Fibroblast of peridontal ligament (primary cell): ENCODE data around the gene UBTD1.
"Not testable (repeated sequence)": the region's sequence is repeated elsewhere in the genome, so short reads cannot be mapped to it uniquely, and the experiment has no call there.

Experiments used
- DNase-seq: peaks from one replicate; pipeline ENCODE4 v3.0.0-alpha.2; 2010; ENCODE audit errors: extremely low read depth

Gene UBTD1

DNA sequence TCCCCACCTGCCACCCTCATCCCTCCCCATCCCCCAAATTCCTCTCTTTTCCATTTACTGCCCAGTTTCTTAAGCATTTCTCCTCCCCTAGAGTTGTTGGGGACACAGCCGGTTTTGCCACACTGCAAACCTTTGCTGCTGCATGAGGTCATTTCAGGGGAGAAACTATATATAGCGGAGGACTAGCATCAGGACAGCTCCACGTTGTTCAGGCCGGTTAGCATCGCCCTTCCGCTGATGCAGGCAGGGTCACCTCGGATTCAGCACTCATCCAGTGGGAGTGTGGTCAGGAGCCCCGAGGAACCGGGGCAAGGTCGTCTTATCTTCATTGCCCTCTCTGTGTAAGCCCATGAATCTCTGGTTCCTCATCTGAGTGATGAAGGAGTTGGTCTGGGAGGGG lies 15.6 kb downstream of the UBTD1 start:
- DNase-seq, result no peak

DNA sequence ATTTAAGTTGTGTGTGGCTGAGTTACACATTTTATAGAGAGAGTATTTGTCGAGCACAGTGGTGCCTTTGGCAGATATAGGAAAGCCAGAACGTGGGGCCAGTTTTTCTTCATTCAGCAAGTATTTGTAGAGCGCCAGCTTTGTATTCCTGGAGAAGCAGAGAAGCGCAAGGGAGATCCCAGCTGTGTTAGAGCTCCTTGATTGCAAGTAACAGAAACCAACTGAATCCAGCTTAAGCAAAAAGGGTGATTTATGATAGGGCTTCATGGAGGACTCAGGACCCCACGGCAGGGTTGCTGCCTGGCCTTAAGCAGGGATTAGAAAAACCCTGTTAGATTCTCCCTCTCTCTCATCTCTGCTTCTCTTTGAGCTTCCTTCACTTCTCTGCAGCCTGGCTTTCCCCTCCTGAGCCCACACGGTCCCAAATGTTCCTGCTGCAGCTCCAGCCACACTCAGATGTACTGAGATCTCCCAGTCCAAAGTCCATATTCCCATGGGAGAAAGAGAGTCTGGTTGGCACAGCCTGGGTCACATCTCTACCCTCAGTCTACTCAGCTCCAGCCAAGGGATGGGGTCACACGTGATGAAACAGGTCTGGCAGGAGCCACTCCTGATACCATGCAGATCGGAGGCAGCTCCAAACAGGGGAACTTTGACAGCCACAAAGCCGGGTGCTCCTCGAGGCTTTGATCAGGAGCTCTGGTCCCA lies 16.7 kb downstream of the UBTD1 start:
- DNase-seq, result no peak

DNA sequence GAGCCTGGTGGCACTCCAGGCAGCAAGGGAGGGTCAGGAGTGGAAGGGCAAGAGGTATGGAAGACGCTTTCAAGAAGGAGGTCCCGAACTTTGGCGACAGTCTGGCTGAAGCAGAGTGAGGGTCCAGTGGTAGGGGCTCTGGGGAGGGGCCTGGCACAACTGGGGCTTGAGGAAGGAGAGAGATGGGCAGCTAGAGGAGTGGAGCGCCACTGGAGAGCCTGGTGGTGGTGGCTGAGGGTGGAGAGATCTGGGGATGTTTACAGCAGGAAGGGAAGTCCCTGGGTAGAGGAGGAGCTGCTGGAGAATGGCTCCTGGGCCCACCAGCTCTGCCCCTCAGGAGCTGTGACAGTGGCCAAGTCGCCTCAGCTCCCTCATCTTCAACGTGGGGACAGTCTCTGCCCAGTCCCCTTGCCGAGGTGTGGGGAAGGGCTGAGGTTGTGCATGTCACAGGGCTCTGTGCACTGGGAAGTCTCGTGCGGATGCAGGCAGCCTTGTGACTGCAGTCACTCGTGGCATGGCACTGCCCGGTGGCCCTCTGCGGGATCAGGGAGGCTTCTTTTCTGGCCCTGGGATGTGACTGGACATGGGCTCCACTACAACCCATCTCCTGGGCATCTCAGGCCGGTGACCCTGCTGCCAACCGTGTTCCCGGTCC lies 18.5 kb downstream of the UBTD1 start:
- no peak for DNase-seq

DNA sequence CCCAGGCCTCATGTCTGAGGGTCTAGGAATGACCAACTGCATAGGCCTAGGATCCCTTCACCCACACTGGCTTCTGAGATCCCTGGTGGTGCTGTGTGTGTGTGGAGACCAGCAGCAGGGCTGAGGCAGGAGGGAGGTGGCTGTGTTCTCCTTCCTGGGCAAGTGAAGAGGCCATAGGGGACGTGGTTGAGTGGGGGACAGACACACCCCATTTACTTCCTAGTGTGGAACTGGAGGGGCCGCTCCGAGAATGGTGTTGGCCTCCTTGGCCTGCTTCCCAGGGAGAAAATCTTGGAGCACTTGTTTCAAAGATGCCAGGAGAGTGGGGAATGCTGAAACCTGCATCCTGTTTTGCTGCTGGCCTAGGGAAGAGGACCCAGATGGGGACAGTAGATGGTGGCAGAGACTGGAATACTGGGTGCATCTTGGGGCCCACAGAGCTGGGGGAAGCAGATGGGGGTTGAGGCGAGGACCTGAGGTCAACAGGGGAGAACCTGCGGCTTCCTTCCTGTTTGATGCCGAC lies 19.1 kb downstream of the UBTD1 start:
- DNase-seq, result no peak

DNA sequence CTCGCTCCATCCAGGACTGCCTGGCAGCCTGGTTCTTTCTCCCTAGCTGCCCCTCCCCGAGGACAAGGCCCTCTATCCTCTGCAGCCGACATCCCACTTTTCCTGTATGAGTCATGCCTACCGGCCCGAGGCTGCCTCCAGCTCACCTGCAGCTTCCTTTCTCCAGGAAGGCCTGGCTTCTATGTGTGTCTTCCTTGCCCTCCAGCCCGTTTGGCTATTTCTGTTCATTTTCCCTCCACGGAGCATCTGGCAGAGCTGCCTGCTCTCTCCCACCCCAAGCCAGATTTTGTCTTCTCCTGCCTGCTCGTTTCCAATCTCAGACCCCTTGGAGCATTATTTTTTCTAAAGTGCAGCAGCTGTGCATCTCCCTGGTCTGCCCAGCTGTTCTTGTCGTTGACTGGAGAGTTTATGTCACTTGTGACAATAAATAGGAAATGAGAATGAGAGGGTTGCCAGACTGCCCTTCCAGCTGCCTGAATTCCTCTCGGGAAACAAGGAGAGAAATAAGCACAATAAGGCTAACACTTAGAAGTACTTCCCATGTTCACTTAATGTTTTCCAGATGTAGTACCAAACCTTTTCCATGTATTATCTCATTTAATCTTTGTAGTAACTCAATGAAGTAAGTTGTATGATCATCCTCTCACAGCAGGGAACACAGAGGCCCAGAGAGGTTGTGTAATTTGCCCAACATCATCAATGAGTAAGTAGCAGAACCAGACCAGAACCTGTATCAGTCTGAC lies 19.7 kb downstream of the UBTD1 start:
- DNase-seq, result peak; percentile 34

DNA sequence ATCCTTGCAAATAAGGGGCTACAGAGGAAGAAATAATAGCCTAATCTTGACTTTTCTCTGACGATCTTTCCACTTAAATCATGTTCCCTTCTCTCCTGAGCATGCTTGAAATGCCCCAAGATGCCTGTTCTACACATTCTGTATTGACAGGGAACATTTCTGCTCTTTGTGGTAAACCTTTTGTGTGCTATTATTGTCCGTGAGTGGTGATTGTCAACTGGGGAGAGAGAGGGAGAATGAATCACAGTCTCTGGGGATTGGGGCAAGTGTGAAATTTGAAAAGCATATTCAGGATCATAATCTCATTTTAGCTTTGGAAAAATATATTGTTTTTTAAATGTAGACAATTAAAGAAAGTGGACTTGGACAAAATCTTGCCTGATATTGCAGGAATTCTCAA lies 20.6 kb downstream of the UBTD1 start:
- no peak for DNase-seq

DNA sequence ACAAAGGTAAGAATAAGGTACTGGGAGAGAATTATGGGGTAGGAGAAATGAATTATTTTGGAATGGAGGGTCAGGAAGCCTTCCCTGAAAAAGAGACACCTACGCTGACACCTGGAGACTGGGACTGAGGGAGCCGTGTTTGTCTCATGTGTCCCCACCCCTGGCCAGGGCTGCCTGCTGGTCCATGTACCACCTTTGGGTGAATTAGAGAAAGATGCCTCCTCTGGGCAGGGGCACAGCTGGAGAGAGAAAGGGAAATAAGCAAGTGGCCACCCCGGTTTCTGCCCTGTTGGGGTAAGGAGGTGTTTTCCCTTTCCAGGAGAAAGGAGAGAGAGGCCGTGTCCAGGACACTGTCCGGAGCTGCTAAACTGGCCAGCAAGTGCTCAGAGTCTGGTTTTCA lies 21.8 kb downstream of the UBTD1 start:
- DNase-seq, result no peak

DNA sequence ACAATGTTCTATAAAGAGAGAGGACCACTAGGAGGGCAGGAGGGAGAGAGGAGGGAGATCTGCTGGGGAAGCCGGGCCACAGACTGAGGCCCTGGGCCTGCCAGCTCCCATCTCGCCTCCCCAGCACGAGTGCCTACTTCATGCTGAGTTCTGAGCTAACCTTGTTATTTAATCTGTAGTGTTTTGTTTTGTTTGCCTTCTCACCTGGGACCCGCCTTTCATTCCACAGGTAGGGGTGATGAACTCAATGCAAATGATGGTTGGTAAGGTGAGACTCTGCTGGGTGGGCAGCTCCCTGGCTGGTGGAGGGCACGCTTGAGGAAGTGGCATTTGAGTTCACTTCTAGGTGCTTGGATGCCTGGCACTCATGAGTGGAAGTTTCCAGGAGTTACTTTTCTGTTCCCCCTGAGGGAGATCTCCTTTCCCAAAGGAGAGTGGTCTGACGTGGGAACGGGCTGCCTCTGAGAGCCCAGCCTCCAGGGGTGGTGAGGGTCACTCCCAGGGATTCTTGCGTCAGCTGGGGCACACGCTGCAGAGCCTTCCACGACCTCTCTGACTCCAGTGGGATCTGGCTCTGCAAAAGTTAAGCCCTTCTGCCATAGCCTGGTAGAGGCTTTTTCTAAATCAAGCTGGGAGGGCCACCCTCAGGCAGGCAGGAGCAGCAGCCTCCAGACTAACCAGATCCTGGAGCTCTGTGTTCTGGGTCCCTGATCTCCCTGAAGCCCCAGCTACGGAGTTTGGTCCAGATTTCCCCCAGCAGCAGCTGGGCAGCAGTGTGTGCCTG lies 22.4 kb downstream of the UBTD1 start:
- DNase-seq, result no peak

DNA sequence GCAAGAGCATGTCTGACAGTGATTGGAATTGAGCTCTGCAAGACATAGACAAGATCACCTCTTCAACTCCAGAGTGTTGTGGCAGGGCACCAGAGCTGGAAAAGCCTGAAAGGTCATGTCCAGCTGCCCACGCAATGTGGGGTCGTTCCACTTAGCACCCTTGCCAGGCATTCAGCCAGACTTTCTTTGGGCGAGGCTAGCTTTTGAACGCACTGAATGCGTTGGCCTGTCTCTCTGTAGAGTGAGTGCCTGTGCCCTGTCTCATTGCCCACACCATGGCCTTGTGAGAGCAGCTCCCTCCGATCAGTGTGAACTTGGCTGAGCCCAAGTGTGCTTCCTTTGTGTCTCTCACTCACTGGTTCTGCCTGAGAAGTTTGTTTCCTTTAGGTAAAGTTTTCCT lies 23.3 kb downstream of the UBTD1 start:
- no peak for DNase-seq

DNA sequence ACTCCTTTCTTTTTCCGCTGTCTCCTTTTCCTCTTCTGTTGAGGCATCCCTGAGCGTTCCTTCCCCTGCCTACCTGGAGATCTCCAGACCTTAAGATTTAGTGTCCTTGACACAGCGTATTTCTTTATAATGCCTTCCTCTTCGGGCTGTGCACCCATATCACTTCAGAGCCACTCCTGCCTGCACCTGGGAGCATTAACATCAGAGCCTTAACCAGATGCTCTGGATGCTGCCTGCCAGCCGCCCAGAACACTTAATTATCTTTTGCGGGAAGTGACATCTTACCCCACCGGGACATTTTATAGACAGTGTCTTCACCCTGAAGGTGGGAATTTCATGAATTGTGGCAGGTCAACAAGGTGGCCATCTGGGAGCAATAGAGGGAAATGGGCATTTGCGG lies 24.2 kb downstream of the UBTD1 start:
- DNase-seq, result no peak

DNA sequence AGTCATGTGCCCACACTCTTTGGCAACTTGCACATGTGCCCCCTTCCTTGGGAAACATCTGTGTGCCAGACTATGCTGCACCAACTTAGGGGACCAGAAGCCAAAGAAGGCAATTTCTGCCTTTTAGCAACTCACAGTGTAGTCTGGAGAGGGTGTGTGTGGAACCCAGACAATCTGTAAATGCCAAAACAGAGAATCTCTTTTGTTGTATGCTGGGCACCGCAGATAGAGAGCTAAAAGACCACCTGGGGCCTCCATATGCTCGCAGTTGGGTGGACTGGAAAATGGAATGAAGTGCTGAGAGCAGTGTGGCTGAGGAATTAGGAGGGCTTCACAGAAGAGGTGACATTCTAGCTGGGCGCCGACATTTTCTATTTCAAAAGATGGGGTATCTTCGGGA lies 26.4 kb downstream of the UBTD1 start:
- no peak for DNase-seq

DNA sequence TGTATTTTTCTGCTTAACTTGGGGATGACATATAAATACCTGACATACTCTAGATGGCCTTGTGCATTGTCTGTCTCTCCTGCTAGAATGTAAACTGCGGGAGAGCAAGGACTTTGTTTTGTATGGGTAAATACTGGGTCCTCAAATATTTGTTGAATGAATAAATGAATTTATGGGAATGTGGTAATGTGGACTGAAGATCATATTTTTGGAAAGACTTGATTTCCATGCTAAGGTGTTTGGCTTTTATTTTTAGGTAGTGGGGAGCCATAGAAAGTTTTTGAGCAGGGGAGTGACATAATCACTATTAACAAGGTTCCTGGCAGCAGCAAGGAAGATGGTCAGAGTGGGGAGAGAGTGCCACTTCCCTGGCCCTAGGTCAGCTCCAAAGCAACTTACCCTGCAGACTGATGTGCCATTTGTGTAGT lies 27.0 kb downstream of the UBTD1 start:
- DNase-seq, result no peak

DNA sequence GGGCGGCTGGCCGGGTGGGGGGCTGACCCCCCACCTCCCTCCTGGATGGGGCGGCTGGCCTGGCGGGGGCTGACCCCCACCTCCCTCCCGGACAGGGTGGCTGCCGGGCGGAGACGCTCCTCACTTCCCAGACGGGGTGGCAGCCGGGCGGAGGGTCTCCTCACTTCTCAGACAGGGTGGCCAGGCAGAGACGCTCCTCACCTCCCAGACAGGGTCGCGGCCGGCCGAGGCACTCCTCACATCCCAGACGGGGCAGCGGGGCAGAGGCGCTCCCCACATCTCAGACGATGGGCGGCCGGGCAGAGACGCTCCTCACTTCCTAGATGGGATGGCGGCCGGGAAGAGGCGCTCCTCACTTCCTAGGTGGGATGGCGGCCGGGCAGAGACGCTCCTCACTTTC lies 30.2 kb downstream of the UBTD1 start:
- DNase-seq, result not testable (repeated sequence)

DNA sequence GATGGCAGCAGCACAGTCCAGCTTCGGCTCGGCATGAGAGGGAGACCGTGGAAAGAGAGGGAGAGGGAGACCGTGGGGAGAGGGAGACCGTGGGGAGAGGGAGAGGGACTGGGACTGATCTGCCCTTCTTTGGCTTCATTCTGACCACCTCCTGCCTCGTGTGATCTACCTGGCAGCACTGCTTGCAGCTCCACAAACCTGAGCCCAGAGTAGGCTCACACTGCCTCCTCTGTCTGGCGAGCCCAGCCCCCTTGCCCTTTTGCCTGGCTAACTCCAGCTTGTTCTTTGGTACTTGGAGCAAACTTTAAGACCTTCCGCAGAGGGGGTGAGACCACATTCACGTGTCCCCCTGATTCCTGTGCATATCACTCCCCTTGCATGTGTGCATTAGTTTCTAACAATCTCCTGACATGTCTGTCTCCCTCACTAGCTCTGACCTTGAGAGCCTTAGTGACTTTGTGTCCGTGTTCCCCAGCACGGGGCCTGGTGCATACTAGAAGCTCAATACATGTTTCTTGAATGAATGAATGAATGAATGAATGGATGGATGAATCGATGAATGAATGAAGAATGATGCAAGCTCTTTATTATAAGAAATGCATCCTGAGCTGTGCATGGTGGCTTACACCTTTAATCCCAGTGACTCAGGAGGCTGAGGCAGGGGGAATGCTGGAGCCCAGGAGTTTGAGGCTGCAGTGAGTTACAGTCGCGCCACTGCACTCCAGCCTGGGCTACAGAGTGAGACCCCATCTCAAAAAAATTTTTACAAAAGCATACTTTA lies 31.2 kb downstream of the UBTD1 start:
- DNase-seq, result no peak

DNA sequence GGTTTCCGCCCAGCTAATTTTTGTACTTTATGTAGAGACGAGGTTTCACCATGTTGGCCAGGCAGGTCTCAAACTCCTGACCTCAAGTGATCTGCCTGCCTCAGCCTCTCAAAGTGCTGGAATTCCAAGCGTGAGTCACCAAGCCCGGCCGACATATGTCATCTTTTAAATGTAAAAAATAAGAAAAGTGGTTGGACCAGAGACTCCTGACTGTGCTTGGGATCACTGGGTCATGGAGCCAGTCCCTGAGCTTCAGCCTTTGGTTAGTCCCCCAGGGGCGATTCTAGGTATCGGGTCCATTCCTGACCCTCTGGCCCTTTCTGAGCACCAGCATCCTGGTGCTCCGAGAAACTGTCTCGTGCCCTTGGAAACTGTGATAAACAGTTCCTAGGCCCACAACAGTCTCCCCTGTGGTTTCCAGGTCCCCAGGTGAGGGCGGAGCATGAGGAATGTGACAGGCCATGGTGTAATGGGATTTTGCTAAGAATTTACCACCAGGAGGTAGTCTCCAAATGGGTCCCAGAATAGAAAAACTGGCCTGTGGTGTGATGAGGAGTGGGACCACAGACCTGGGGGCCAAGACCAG lies 32.8 kb downstream of the UBTD1 start:
- DNase-seq, result no peak

DNA sequence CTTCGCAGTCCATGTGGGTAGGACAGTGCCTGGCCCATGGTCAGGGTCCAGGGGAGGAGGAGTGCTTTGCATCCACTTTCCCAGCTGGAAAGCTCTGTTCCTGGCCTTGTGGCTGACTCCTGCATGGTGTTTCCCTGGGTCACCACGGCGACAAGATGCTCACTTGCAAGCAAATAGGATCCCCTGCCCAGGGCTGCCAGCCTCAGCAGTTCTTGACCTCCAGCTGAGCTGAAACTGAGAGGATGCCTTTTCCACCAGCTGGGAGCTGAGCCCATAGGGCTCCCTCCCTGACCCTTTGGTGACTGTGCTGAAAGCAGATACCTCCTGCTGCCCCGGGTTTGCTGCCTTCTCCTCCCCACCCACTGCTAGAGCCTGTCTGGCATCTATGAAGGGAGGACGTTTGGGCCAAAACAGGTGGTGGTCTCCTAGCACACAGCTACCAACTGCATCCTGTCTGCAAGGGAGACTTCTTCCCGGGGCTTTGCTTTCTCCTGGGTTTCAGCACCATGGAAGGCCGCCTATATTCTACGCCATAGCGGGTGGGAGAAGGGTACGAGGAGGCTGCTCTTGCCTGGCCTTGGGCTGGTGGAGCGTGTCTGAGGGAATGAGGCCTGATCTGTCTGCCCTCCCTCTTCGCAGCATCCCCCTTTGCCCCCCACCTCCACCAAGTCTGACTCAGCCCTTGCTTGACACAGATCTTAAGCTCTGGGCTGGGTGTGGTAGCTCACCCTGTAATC lies 34.4 kb downstream of the UBTD1 start:
- DNase-seq, result peak; percentile 77

DNA sequence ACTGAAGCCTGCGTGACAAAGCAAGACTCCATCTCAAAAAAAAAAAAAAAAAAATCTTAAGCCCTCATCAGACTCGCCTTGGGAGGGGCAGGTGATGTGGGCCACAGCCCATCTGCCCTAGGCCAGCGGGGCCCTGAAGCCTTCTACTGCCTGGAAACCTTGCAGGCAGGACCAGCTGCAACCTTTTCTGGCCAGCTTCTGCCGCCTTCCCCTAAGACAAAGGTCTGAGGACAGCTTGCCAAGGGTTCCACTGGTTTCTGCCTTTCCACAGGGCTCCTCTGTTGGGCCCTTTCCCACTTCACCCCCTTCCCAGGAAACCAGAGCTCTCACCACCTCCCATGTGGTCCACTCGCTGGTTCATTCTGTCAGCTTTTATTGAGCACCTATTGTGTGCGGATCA lies 35.2 kb downstream of the UBTD1 start:
- no peak for DNase-seq

DNA sequence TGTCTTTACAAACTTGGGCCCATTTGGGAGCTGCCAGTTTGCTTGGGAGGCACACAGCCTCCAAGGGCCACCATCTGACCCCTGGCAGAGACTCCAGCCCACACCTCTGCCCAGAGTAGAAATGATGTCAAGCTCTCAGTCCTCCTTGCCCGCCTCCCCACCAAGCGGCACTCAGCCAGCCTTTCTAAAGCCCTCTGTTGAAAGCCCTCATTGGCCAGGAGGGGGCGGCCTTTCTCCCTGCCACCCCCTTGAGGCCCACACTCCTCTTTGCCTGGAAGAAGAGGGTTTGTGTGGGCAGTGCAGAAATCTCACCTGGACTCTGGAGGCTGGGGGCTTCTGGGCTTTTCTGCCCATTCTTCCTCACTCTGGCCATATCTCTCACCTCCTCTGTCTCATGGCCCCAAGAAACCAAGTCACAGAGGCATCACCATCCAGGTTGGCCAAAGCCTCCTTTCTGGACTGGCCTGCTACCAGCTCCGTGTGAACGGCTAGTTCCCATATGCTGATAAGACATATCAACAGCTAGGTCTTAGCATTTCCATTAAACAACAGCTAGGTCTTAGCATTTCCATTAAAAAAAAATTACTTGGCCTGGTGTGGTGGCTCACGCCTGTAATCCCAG lies 36.1 kb downstream of the UBTD1 start:
- DNase-seq, result no peak

DNA sequence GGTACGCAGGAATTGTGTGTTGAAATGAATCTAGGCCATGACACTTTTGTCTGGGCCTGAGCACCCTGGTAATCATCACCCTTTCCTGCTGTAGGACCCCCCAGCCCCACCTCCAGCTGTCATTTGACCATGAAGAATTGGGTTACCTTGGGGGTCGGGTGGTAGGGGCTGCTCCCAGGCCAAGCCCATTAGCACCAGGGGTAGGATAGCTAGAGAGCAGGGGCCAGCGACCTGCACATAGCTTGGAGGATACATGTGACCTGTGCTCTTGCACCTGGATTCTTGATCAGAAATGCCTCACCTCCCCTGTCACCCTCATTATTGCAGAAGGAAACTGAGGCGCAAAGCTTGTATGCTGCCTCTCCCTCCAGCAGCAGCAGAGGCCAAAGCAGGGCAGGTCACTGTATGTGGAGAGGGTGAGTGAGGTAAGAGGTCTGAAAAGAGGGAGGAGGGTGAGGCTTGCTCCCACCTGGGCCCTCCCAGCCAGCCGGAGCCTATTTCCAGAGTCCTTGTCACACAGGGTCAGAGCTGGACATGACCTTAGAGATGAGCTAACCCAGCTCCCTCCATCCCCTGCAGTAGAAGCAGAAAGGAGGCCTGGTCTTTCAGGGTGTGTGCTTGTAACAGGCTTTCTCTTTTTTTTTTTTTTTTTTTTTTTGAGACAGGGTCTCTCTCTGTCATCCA lies 38.6 kb downstream of the UBTD1 start:
- no peak for DNase-seq
